Urothelium cell line (cell line): ENCODE data around the gene FARP2.
"Not testable (repeated sequence)": the region's sequence is repeated elsewhere in the genome, so short reads cannot be mapped to it uniquely, and the experiment has no call there.

Experiments used
- DNase-seq: peaks from one replicate; pipeline ENCODE4 v3.0.0; 2011; ENCODE audit warnings: low spot score, mixed read lengths
- FAIRE-seq: peaks from 2 replicates; lab custom pipeline; 2011; peaks lifted over from hg19 to GRCh38; lab: Jason Lieb, UNC

The FARP2 gene

GRCh38 chr2:241498115-241499070 is 142.3 kb downstream of the FARP2 start:
- DNase-seq (no peak), FAIRE-seq (no peak)

GRCh38 chr2:241499146-241499965 is 143.3 kb downstream of the FARP2 start:
- FAIRE-seq (no peak), DNase-seq (no peak)

- no peak for FAIRE-seq
Observed at GRCh38 chr2:241500016-241500415, 143.9 kb downstream of the FARP2 start.

GRCh38 chr2:241500431-241500975 is 144.4 kb downstream of the FARP2 start:
- DNase-seq (no peak), FAIRE-seq (no peak)

More at GRCh38 chr2:241500016-241500415, 143.9 kb downstream of the FARP2 start:
- no peak for DNase-seq

- DNase-seq (no peak), FAIRE-seq (no peak)
Observed at GRCh38 chr2:241501099-241501541, 145.0 kb downstream of the FARP2 start.

GRCh38 chr2:241501551-241501950 is 145.5 kb downstream of the FARP2 start:
- FAIRE-seq, result no peak
- DNase-seq, result no peak

GRCh38 chr2:241502281-241502680 is 146.2 kb downstream of the FARP2 start:
- FAIRE-seq (no peak), DNase-seq (no peak)

- DNase-seq (no peak), FAIRE-seq (no peak)
Observed at GRCh38 chr2:241503776-241504392, 147.8 kb downstream of the FARP2 start.

GRCh38 chr2:241505086-241505780 is 149.1 kb downstream of the FARP2 start:
- DNase-seq (no peak), FAIRE-seq (no peak)

GRCh38 chr2:241505781-241506201 is 149.7 kb downstream of the FARP2 start:
- DNase-seq (no peak), FAIRE-seq (no peak)

GRCh38 chr2:241506317-241506716 is 150.2 kb downstream of the FARP2 start:
- DNase-seq, FAIRE-seq: not testable (repeated sequence)

GRCh38 chr2:241506793-241507429 is 150.8 kb downstream of the FARP2 start:
- FAIRE-seq (no peak), DNase-seq (no peak)

GRCh38 chr2:241507430-241508239 is 151.6 kb downstream of the FARP2 start:
- FAIRE-seq (no peak), DNase-seq (peak; percentile 79)

GRCh38 chr2:241508240-241509154 is 152.4 kb downstream of the FARP2 start, which contains the start of gene STK25:
Gene STK25 (minus strand): TSS chr2:241508584. CDS start chr2:241508035, 549 bp downstream.
- DNase-seq (peak; percentile 99), FAIRE-seq (peak; percentile 87)

GRCh38 chr2:241509155-241509784 is 153.2 kb downstream of the FARP2 start:
- no peak for DNase-seq
- FAIRE-seq, result peak; percentile 79

- FAIRE-seq (no peak), DNase-seq (no peak)
Observed at GRCh38 chr2:241511091-241511741, 155.1 kb downstream of the FARP2 start.

- DNase-seq (no peak), FAIRE-seq (no peak)
Observed at GRCh38 chr2:241514553-241514952, 158.5 kb downstream of the FARP2 start.
